Measurements from ENCODE around the gene PCNT. TPM values are rescaled to one million over a fixed set of nuclear protein-coding genes. Genes with fewer than 3 reads are reported as not detected.

PCNT gene
- total and polyA plus RNA-seq, 10 of the 15 experiments (the other 5 are each of a cell fraction or from before 2014, with no cell fraction given) = 2.9 to 39.6 (median 20.5) TPM

GRCh38 chr21:46324390-46325072 lies 575 bp downstream of the PCNT start (continued):
- TF ChIP-seq, protein P1, sequence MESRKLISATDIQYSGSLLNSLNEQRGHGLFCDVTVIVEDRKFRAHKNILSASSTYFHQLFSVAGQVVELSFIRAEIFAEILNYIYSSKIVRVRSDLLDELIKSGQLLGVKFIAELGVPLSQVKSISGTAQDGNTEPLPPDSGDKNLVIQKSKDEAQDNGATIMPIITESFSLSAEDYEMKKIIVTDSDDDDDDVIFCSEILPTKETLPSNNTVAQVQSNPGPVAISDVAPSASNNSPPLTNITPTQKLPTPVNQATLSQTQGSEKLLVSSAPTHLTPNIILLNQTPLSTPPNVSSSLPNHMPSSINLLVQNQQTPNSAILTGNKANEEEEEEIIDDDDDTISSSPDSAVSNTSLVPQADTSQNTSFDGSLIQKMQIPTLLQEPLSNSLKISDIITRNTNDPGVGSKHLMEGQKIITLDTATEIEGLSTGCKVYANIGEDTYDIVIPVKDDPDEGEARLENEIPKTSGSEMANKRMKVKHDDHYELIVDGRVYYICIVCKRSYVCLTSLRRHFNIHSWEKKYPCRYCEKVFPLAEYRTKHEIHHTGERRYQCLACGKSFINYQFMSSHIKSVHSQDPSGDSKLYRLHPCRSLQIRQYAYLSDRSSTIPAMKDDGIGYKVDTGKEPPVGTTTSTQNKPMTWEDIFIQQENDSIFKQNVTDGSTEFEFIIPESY (IDR thresholded peaks at IDR 0.05) = no peak
- peak; percentile 90; the same call in 1 of the 2 replicates for TF ChIP-seq TAF1 (IDR thresholded peaks at IDR 0.05; ENCODE audit: borderline replicate concordance, low read depth, low read length)
- TF ChIP-seq POU2F2 (IDR thresholded peaks at IDR 0.05; ENCODE audit: borderline replicate concordance, low read depth, low read length) = no peak
- no peak for TF ChIP-seq USF2 (IDR thresholded peaks at IDR 0.05; ENCODE audit: borderline replicate concordance, low read depth, low read length)
- no peak for TF ChIP-seq CHD1 (IDR thresholded peaks at IDR 0.05; ENCODE audit: low read depth, low read length)
- no peak for TF ChIP-seq RUNX3 (IDR thresholded peaks at IDR 0.05; ENCODE audit: low read length)
- TF ChIP-seq HDAC6 (IDR thresholded peaks at IDR 0.05; ENCODE audit: unreplicated experiment) = no peak
- TF ChIP-seq, protein P2, sequence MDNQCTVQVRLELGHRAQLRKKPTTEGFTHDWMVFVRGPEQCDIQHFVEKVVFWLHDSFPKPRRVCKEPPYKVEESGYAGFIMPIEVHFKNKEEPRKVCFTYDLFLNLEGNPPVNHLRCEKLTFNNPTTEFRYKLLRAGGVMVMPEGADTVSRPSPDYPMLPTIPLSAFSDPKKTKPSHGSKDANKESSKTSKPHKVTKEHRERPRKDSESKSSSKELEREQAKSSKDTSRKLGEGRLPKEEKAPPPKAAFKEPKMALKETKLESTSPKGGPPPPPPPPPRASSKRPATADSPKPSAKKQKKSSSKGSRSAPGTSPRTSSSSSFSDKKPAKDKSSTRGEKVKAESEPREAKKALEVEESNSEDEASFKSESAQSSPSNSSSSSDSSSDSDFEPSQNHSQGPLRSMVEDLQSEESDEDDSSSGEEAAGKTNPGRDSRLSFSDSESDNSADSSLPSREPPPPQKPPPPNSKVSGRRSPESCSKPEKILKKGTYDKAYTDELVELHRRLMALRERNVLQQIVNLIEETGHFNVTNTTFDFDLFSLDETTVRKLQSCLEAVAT (IDR thresholded peaks at IDR 0.05) = no peak
- peak in 1 of 2 experiments; percentile 39; a peak in 1 of 4 replicates for TF ChIP-seq BHLHE40 (IDR thresholded peaks at IDR 0.05; ENCODE audit: borderline replicate concordance in 1 of 2, low read depth in 2 of 2, low read length in 1 of 2)
- TF ChIP-seq, protein P3, sequence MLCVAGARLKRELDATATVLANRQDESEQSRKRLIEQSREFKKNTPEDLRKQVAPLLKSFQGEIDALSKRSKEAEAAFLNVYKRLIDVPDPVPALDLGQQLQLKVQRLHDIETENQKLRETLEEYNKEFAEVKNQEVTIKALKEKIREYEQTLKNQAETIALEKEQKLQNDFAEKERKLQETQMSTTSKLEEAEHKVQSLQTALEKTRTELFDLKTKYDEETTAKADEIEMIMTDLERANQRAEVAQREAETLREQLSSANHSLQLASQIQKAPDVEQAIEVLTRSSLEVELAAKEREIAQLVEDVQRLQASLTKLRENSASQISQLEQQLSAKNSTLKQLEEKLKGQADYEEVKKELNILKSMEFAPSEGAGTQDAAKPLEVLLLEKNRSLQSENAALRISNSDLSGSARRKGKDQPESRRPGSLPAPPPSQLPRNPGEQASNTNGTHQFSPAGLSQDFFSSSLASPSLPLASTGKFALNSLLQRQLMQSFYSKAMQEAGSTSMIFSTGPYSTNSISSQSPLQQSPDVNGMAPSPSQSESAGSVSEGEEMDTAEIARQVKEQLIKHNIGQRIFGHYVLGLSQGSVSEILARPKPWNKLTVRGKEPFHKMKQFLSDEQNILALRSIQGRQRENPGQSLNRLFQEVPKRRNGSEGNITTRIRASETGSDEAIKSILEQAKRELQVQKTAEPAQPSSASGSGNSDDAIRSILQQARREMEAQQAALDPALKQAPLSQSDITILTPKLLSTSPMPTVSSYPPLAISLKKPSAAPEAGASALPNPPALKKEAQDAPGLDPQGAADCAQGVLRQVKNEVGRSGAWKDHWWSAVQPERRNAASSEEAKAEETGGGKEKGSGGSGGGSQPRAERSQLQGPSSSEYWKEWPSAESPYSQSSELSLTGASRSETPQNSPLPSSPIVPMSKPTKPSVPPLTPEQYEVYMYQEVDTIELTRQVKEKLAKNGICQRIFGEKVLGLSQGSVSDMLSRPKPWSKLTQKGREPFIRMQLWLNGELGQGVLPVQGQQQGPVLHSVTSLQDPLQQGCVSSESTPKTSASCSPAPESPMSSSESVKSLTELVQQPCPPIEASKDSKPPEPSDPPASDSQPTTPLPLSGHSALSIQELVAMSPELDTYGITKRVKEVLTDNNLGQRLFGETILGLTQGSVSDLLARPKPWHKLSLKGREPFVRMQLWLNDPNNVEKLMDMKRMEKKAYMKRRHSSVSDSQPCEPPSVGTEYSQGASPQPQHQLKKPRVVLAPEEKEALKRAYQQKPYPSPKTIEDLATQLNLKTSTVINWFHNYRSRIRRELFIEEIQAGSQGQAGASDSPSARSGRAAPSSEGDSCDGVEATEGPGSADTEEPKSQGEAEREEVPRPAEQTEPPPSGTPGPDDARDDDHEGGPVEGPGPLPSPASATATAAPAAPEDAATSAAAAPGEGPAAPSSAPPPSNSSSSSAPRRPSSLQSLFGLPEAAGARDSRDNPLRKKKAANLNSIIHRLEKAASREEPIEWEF (IDR thresholded peaks at IDR 0.05; ENCODE audit: insufficient replicate concordance, low read depth, low read length) = no peak
- no peak for TF ChIP-seq TARDBP (IDR thresholded peaks at IDR 0.05; ENCODE audit: borderline replicate concordance)
- peak; percentile 68; the same call in 1 of the 2 replicates for TF ChIP-seq LARP7 (IDR thresholded peaks at IDR 0.05)
- TF ChIP-seq SMC3 (IDR thresholded peaks at IDR 0.05; ENCODE audit: borderline replicate concordance, low read length) = no peak
- no peak for TF ChIP-seq ZNF274 (IDR thresholded peaks at IDR 0.05; ENCODE audit: insufficient read depth, insufficient read length)
- TF ChIP-seq POLR2AphosphoS2 (IDR thresholded peaks at IDR 0.05; ENCODE audit: low read depth, low read length) = no peak
- no peak for TF ChIP-seq MTA3 (IDR thresholded peaks at IDR 0.05; ENCODE audit: borderline replicate concordance, low read length)
- TF ChIP-seq SIN3A (IDR thresholded peaks at IDR 0.05; ENCODE audit: low read depth, low read length) = peak; percentile 94; the same call in 1 of the 2 replicates
- TF ChIP-seq PML (IDR thresholded peaks at IDR 0.05; ENCODE audit: low read length) = no peak
- TF ChIP-seq, protein P4, sequence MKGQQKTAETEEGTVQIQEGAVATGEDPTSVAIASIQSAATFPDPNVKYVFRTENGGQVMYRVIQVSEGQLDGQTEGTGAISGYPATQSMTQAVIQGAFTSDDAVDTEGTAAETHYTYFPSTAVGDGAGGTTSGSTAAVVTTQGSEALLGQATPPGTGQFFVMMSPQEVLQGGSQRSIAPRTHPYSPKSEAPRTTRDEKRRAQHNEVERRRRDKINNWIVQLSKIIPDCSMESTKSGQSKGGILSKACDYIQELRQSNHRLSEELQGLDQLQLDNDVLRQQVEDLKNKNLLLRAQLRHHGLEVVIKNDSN (IDR thresholded peaks at IDR 0.05; ENCODE audit: borderline replicate concordance, extremely low read length, insufficient read depth, low read depth, low read length) = no peak
- TF ChIP-seq GABPA (IDR thresholded peaks at IDR 0.05; ENCODE audit: low read depth) = no peak
